ENCODE data around the gene LASP1. TPM values are rescaled to one million over a fixed set of nuclear protein-coding genes. Genes with fewer than 3 reads are reported as not detected.
A peak's percentile ranks its signal among the peaks of the same experiment; 100 is the strongest.

The LASP1 gene
- total and polyA plus RNA-seq, 2 experiments from 2014 or later: 48.7 to 173 TPM

- TF ChIP-seq, protein P1, sequence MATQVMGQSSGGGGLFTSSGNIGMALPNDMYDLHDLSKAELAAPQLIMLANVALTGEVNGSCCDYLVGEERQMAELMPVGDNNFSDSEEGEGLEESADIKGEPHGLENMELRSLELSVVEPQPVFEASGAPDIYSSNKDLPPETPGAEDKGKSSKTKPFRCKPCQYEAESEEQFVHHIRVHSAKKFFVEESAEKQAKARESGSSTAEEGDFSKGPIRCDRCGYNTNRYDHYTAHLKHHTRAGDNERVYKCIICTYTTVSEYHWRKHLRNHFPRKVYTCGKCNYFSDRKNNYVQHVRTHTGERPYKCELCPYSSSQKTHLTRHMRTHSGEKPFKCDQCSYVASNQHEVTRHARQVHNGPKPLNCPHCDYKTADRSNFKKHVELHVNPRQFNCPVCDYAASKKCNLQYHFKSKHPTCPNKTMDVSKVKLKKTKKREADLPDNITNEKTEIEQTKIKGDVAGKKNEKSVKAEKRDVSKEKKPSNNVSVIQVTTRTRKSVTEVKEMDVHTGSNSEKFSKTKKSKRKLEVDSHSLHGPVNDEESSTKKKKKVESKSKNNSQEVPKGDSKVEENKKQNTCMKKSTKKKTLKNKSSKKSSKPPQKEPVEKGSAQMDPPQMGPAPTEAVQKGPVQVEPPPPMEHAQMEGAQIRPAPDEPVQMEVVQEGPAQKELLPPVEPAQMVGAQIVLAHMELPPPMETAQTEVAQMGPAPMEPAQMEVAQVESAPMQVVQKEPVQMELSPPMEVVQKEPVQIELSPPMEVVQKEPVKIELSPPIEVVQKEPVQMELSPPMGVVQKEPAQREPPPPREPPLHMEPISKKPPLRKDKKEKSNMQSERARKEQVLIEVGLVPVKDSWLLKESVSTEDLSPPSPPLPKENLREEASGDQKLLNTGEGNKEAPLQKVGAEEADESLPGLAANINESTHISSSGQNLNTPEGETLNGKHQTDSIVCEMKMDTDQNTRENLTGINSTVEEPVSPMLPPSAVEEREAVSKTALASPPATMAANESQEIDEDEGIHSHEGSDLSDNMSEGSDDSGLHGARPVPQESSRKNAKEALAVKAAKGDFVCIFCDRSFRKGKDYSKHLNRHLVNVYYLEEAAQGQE (IDR thresholded peaks at IDR 0.05; ENCODE audit: unreplicated experiment): no peak
- TF ChIP-seq CREB1 (CRISPR knock-in tag; IDR thresholded peaks at IDR 0.05; ENCODE audit: low read depth): peak; percentile 100
- peak; percentile 92 for TF ChIP-seq POLR2AphosphoS5 (IDR thresholded peaks at IDR 0.05; ENCODE audit: low read depth)
- TF ChIP-seq, protein P2, sequence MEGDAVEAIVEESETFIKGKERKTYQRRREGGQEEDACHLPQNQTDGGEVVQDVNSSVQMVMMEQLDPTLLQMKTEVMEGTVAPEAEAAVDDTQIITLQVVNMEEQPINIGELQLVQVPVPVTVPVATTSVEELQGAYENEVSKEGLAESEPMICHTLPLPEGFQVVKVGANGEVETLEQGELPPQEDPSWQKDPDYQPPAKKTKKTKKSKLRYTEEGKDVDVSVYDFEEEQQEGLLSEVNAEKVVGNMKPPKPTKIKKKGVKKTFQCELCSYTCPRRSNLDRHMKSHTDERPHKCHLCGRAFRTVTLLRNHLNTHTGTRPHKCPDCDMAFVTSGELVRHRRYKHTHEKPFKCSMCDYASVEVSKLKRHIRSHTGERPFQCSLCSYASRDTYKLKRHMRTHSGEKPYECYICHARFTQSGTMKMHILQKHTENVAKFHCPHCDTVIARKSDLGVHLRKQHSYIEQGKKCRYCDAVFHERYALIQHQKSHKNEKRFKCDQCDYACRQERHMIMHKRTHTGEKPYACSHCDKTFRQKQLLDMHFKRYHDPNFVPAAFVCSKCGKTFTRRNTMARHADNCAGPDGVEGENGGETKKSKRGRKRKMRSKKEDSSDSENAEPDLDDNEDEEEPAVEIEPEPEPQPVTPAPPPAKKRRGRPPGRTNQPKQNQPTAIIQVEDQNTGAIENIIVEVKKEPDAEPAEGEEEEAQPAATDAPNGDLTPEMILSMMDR (conservative IDR thresholded peaks at IDR 0.05; ENCODE audit: low read depth in 2 of 2): no peak
- no peak for TF ChIP-seq ZNF114 (CRISPR knock-in tag; IDR thresholded peaks at IDR 0.05)
- no peak for TF ChIP-seq EZH2phosphoT487 (IDR thresholded peaks at IDR 0.05; ENCODE audit: unreplicated experiment)
- TF ChIP-seq STAT1 (IDR thresholded peaks at IDR 0.05; ENCODE audit: unreplicated experiment): no peak
Observed at GRCh38 chr17:38824899-38825761, 44.7 kb upstream of the LASP1 start, which contains the start of gene CWC25 (continued).

GRCh38 chr17:38825762-38826247 lies 44.1 kb upstream of the LASP1 start:
- peak overlapping the region; percentile 99 for H3K4me3 Mint-ChIP-seq
- H3K4me2 ChIP-seq: peak overlapping the region; percentile 82
- 0 out of 2 replicates have a peak, but pooled peaks cover 15% of the 10 kb centered on the region for H3F3A ChIP-seq (replicated peaks; ENCODE audit: low read depth)
- H3K4me1 Mint-ChIP-seq: peaks cover 4% of the 10 kb centered on the region; the same call in 2 of the 3 replicates
- H3K79me2 ChIP-seq (replicated peaks; ENCODE audit: insufficient read depth): peaks cover 29% of the 10 kb centered on the region
- H3K27me3 Mint-ChIP-seq (ENCODE audit: insufficient read depth, low read depth, poor library complexity): peaks cover 11% of the 10 kb centered on the region
- peak overlapping the region; percentile 98 for H3K27ac ChIP-seq (ENCODE audit: low read depth)
- H3K4me3 ChIP-seq: peak overlapping the region; percentile 68
- no peaks in the 10 kb centered on the region for H3K36me3 ChIP-seq (ENCODE audit: insufficient read depth)
- DNase-seq (ENCODE audit: low spot score) (peak; percentile 10), ATAC-seq (no peak)
- no peaks in the 10 kb centered on the region; the same call in 1 of the 2 replicates for H4K20me1 ChIP-seq (replicated peaks; ENCODE audit: insufficient read depth)
- H3K9me3 Mint-ChIP-seq: 0 out of 3 replicates have a peak, but pooled peaks cover 4% of the 10 kb centered on the region
- H3K27ac Mint-ChIP-seq: peak overlapping the region; percentile 100
- peaks cover 3% of the 10 kb centered on the region; the same call in 2 of the 3 replicates for H3K36me3 Mint-ChIP-seq (ENCODE audit: low read depth)
- H3K9me2 ChIP-seq (ENCODE audit: insufficient read depth): no peaks in the 10 kb centered on the region
- H3K4me1 ChIP-seq (ENCODE audit: insufficient read depth): no peaks in the 10 kb centered on the region; the same call in 1 of the 2 replicates
- H2AFZ ChIP-seq: no peak overlapping the region; the same call in 1 of the 2 replicates
- no peaks in the 10 kb centered on the region for H3K27me3 ChIP-seq (ENCODE audit: insufficient read depth)
- TF ChIP-seq ZNF331 (CRISPR knock-in tag; IDR thresholded peaks at IDR 0.05; ENCODE audit: low read depth) (no peak), ZNF114 (CRISPR knock-in tag; IDR thresholded peaks at IDR 0.05) (no peak), CREB1 (CRISPR knock-in tag; IDR thresholded peaks at IDR 0.05; ENCODE audit: low read depth) (no peak), EZH2phosphoT487 (IDR thresholded peaks at IDR 0.05; ENCODE audit: unreplicated experiment) (no peak), EZH2 (IDR thresholded peaks at IDR 0.05; ENCODE audit: low read depth, unreplicated experiment) (no peak), JUNB (IDR thresholded peaks at IDR 0.05; ENCODE audit: unreplicated experiment) (no peak)
- TF ChIP-seq, protein P1 (IDR thresholded peaks at IDR 0.05; ENCODE audit: unreplicated experiment): no peak
- TF ChIP-seq, protein P2 (conservative IDR thresholded peaks at IDR 0.05; ENCODE audit: low read depth in 2 of 2): no peak

All from GM23338 (cell line).